ENCODE results near the gene BAIAP2. TPM values are rescaled to one million over a fixed set of nuclear protein-coding genes. Genes with fewer than 3 reads are reported as not detected.

BAIAP2 gene
- total and polyA plus RNA-seq, 2 experiments from 2014 or later: 27.1 to 49.7 TPM

- WGBS (ENCODE audit: low lambda C conversion rate, missing lambda C conversion rate): 86% methylated on average over 8 of the region's 8 CpGs
- Histone ChIP-seq H3K9me2 (replicated peaks; ENCODE audit: insufficient read depth) (no peaks in the 10 kb centered on the region), H3K4me2 (no peak overlapping the region), H3K9me3 (ENCODE audit: low read depth) (no peaks in the 10 kb centered on the region), H4K20me1 (ENCODE audit: insufficient read depth, poor library complexity, severe bottlenecking) (no peaks in the 10 kb centered on the region), H3K27me3 (no peaks in the 10 kb centered on the region), H3K4me1 (ENCODE audit: insufficient read depth) (peaks cover 5% of the 10 kb centered on the region), H3K4me3 (no peak overlapping the region), H2AFZ (no peak overlapping the region), H3K79me2 (no peaks in the 10 kb centered on the region), H3K27ac (no peak overlapping the region), H3K36me3 (replicated peaks; ENCODE audit: insufficient read depth, low read depth) (no peaks in the 10 kb centered on the region)
- DNase-seq (ENCODE audit: low spot score): no peak
- TF ChIP-seq EZH2phosphoT487 (IDR thresholded peaks at IDR 0.05; ENCODE audit: low read depth, severe bottlenecking, unreplicated experiment) (no peak), EZH2 (IDR thresholded peaks at IDR 0.05; ENCODE audit: borderline replicate concordance) (no peak), CTCF (IDR thresholded peaks at IDR 0.05; ENCODE audit: poor library complexity) (no peak)
These were observed 104.5 kb downstream of the BAIAP2 start for GRCh38 chr17:81139428-81139827.

- WGBS (ENCODE audit: low lambda C conversion rate, missing lambda C conversion rate): 85% methylated on average over 8 of the region's 8 CpGs
- TF ChIP-seq EZH2 (IDR thresholded peaks at IDR 0.05; ENCODE audit: borderline replicate concordance): no peak
- TF ChIP-seq EZH2phosphoT487 (IDR thresholded peaks at IDR 0.05; ENCODE audit: low read depth, severe bottlenecking, unreplicated experiment): no peak
- TF ChIP-seq CTCF (IDR thresholded peaks at IDR 0.05; ENCODE audit: poor library complexity): no peak
- no peak overlapping the region for H2AFZ ChIP-seq
- H3K4me1 ChIP-seq (ENCODE audit: insufficient read depth): peaks cover 5% of the 10 kb centered on the region
- no peak overlapping the region for H3K27ac ChIP-seq
- no peaks in the 10 kb centered on the region for H3K9me3 ChIP-seq (ENCODE audit: low read depth)
- no peaks in the 10 kb centered on the region for H3K36me3 ChIP-seq (replicated peaks; ENCODE audit: insufficient read depth, low read depth)
- no peaks in the 10 kb centered on the region for H3K79me2 ChIP-seq
- no peak overlapping the region for H3K4me2 ChIP-seq
- no peaks in the 10 kb centered on the region for H3K27me3 ChIP-seq
- DNase-seq (ENCODE audit: low spot score): no peak
- no peaks in the 10 kb centered on the region for H3K9me2 ChIP-seq (replicated peaks; ENCODE audit: insufficient read depth)
- H4K20me1 ChIP-seq (ENCODE audit: insufficient read depth, poor library complexity, severe bottlenecking): no peaks in the 10 kb centered on the region
- no peak overlapping the region for H3K4me3 ChIP-seq
These were observed 105.1 kb downstream of the BAIAP2 start for GRCh38 chr17:81140018-81140417.

- H3K9me3 ChIP-seq (ENCODE audit: low read depth): no peaks in the 10 kb centered on the region
- DNase-seq (ENCODE audit: low spot score): no peak
- H3K4me1 ChIP-seq (ENCODE audit: insufficient read depth): peaks cover 5% of the 10 kb centered on the region
- H3K4me2 ChIP-seq: no peak overlapping the region
- 100% methylated on average over 2 of the region's 37 CpGs for WGBS (ENCODE audit: low lambda C conversion rate, missing lambda C conversion rate)
- no peaks in the 10 kb centered on the region for H3K36me3 ChIP-seq (replicated peaks; ENCODE audit: insufficient read depth, low read depth)
- H3K27me3 ChIP-seq: no peaks in the 10 kb centered on the region
- no peak overlapping the region for H3K4me3 ChIP-seq
- TF ChIP-seq CTCF (IDR thresholded peaks at IDR 0.05; ENCODE audit: poor library complexity) (no peak), EZH2phosphoT487 (IDR thresholded peaks at IDR 0.05; ENCODE audit: low read depth, severe bottlenecking, unreplicated experiment) (no peak), EZH2 (IDR thresholded peaks at IDR 0.05; ENCODE audit: borderline replicate concordance) (no peak)
- no peaks in the 10 kb centered on the region for H4K20me1 ChIP-seq (ENCODE audit: insufficient read depth, poor library complexity, severe bottlenecking)
- no peaks in the 10 kb centered on the region for H3K79me2 ChIP-seq
- H3K27ac ChIP-seq: no peak overlapping the region
- no peaks in the 10 kb centered on the region for H3K9me2 ChIP-seq (replicated peaks; ENCODE audit: insufficient read depth)
- no peak overlapping the region for H2AFZ ChIP-seq
These were observed 105.7 kb downstream of the BAIAP2 start for GRCh38 chr17:81140695-81141094.

All from hepatocyte (in vitro differentiated cells).